ENCODE results near the gene COG5. TPM values are rescaled to one million over a fixed set of nuclear protein-coding genes. Genes with fewer than 3 reads are reported as not detected.

Gene COG5
- total and polyA plus RNA-seq, 9 of the 15 experiments (the other 6 are each of a cell fraction or from before 2014, with no cell fraction given) = 15.3 to 75.1 (median 56.4) TPM

- no peak for TF ChIP-seq ARID3B (CRISPR knock-in tag; IDR thresholded peaks at IDR 0.05; ENCODE audit: borderline replicate concordance)
- no peak for TF ChIP-seq MCM2 (IDR thresholded peaks at IDR 0.05; ENCODE audit: low read depth)
- TF ChIP-seq ADNP (tag; IDR thresholded peaks at IDR 0.05) = no peak
- no peak for TF ChIP-seq ZNF3 (CRISPR knock-in tag; IDR thresholded peaks at IDR 0.05)
- no peak for TF ChIP-seq PTBP1 (IDR thresholded peaks at IDR 0.05; ENCODE audit: low read depth, low read length)
- no peak for TF ChIP-seq ZKSCAN3 (CRISPR knock-in tag; IDR thresholded peaks at IDR 0.05)
- TF ChIP-seq, protein P1, sequence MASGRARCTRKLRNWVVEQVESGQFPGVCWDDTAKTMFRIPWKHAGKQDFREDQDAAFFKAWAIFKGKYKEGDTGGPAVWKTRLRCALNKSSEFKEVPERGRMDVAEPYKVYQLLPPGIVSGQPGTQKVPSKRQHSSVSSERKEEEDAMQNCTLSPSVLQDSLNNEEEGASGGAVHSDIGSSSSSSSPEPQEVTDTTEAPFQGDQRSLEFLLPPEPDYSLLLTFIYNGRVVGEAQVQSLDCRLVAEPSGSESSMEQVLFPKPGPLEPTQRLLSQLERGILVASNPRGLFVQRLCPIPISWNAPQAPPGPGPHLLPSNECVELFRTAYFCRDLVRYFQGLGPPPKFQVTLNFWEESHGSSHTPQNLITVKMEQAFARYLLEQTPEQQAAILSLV (tag; IDR thresholded peaks at IDR 0.05) = no peak
- no peak for TF ChIP-seq THAP7 (CRISPR knock-in tag; IDR thresholded peaks at IDR 0.05)
Measured at GRCh38 chr7:107499731-107500130, 64.0 kb downstream of the COG5 start (continued).

DNA sequence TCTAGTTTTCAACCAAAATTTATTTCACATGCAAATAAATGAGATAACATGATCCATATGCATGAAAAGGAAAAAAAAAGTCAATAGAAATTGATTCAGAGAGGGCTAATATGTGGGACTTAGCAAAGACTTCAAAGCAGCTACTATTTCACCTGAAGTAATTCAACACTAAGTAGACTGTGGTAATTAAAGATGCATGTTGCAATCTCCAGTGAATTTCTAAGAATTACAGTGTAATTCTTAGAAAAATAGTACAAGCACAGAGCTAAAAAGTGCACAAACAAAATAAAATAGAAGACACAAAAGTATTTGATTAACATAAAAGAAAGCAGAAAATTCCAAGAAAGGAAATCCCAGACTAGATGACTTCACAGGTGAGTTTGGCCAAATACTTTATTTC lies 68.2 kb downstream of the COG5 start:
- in situ Hi-C loops (cut with MboI) (no loop called here), intact Hi-C loops (cut with micrococcal nuclease) (loop anchor here (10.0 kb wide), 1 partner anchor 701 kb away; no protein-coding TSS in a partner anchor)
- ChIA-PET CTCF (ENCODE audit: low intra/inter-chr PET ratio) (no interaction called here), POLR2A (interaction anchor here (1.3 to 1.9 kb wide), 3 partner anchors 14 to 18 kb away, joined by 3 to 11 read pairs (median 7); no protein-coding TSS in a partner anchor)
- H3K79me2 ChIP-seq (ENCODE audit: control insufficient read depth, insufficient read depth, low read length) = peaks cover 40% of the 10 kb centered on the region
- no peak overlapping the region for H2AFZ ChIP-seq (ENCODE audit: low read depth, low read length)
- no peaks in the 10 kb centered on the region for H3K36me3 ChIP-seq (ENCODE audit: control insufficient read depth, insufficient read depth, low read length)
- H4K20me1 ChIP-seq (replicated peaks; ENCODE audit: control insufficient read depth, insufficient read depth, low read length) = no peaks in the 10 kb centered on the region
- no peak for ATAC-seq
- no peak overlapping the region; a peak in 1 of 4 replicates for H3K9ac ChIP-seq (ENCODE audit: insufficient read depth in 1 of 2, low read depth in 2 of 2, low read length in 2 of 2)
- BruUV-seq (replicated peaks) = no TSS peak
- H3K9me1 ChIP-seq (ENCODE audit: control insufficient read depth, insufficient read depth, low read length) = no peaks in the 10 kb centered on the region
- no peak for FAIRE-seq
- no peaks in the 10 kb centered on the region for H3K9me3 ChIP-seq (replicated peaks; ENCODE audit: control insufficient read depth, insufficient read depth, low read depth, low read length)
- H3K4me1 ChIP-seq (replicated peaks in 1 of 2; ENCODE audit: control insufficient read depth in 2 of 2, insufficient read depth in 2 of 2, low read length in 2 of 2) = peaks cover 0 to 15% of the 10 kb centered on the region in 2 experiments; a peak in 3 of 5 replicates
- peak overlapping the region; percentile 47; the same call in 1 of the 3 replicates for H3K27ac ChIP-seq (ENCODE audit: extremely low read depth, low read depth, low read length)
- H3K4me3 ChIP-seq = no peak overlapping the region
- TF ChIP-seq CEBPB (tag; IDR thresholded peaks at IDR 0.05) = peak; percentile 88
- peak; percentile 63; the same call in 1 of the 2 replicates for TF ChIP-seq STAT5A (IDR thresholded peaks at IDR 0.05; ENCODE audit: borderline replicate concordance, low read length)
- no peak for TF ChIP-seq CEBPG (CRISPR knock-in tag; IDR thresholded peaks at IDR 0.05)
- peak; percentile 57 to 82 for TF ChIP-seq CEBPG (tag; conservative IDR thresholded peaks at IDR 0.05 in 1 of 2, IDR thresholded peaks at IDR 0.05 in 1 of 2)
- no peak for TF ChIP-seq PML (IDR thresholded peaks at IDR 0.05; ENCODE audit: low read length)
- TF ChIP-seq, protein P2, sequence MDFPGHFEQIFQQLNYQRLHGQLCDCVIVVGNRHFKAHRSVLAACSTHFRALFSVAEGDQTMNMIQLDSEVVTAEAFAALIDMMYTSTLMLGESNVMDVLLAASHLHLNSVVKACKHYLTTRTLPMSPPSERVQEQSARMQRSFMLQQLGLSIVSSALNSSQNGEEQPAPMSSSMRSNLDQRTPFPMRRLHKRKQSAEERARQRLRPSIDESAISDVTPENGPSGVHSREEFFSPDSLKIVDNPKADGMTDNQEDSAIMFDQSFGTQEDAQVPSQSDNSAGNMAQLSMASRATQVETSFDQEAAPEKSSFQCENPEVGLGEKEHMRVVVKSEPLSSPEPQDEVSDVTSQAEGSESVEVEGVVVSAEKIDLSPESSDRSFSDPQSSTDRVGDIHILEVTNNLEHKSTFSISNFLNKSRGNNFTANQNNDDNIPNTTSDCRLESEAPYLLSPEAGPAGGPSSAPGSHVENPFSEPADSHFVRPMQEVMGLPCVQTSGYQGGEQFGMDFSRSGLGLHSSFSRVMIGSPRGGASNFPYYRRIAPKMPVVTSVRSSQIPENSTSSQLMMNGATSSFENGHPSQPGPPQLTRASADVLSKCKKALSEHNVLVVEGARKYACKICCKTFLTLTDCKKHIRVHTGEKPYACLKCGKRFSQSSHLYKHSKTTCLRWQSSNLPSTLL (IDR thresholded peaks at IDR 0.05) = no peak
- 0 out of 4 replicates have a peak, but pooled peaks of 1 of the 2 experiments have one; percentile 18 for TF ChIP-seq NONO (IDR thresholded peaks at IDR 0.05; ENCODE audit: low read depth in 2 of 2, low read length in 1 of 2)
- H3K27me3 ChIP-seq (ENCODE audit: control insufficient read depth in 2 of 2, insufficient read depth in 2 of 2, low read length in 2 of 2) = no peaks in the 10 kb centered on the region
- peak overlapping the region; percentile 8; the same call in 1 of the 2 replicates for H3K4me2 ChIP-seq (ENCODE audit: insufficient read depth, low read length)
- no peak for DNase-seq (ENCODE audit: extremely low read depth in 1 of 4, low spot score in 3 of 4)
